COLO829 (cell line): Measurements from ENCODE around the gene NRROS.
A peak's percentile ranks its signal among the peaks of the same experiment; 100 is the strongest.
"Not testable (repeated sequence)": the region's sequence is repeated elsewhere in the genome, so short reads cannot be mapped to it uniquely, and the experiment has no call there.

Experiments used
- DNase-seq: peaks from one replicate; pipeline ENCODE4 v3.0.0; 2012; ENCODE audit warnings: low spot score

The NRROS gene

GRCh38 chr3:196624907-196625306 is 14.6 kb upstream of the NRROS start:
- DNase-seq: no peak

GRCh38 chr3:196625331-196625730 is 14.2 kb upstream of the NRROS start:
- no peak for DNase-seq

- DNase-seq: no peak
Measured at GRCh38 chr3:196627918-196628231, 11.6 kb upstream of the NRROS start.

- no peak for DNase-seq
Measured at GRCh38 chr3:196629228-196629627, 10.3 kb upstream of the NRROS start.

- DNase-seq: no peak
Measured at GRCh38 chr3:196631682-196632045, 7.8 kb upstream of the NRROS start.

GRCh38 chr3:196632046-196632751 is 7.3 kb upstream of the NRROS start:
- DNase-seq: peak; percentile 75

GRCh38 chr3:196633555-196634151 is 5.8 kb upstream of the NRROS start:
- no peak for DNase-seq

GRCh38 chr3:196634224-196634623 is 5.3 kb upstream of the NRROS start:
- no peak for DNase-seq

- DNase-seq: no peak
Measured at GRCh38 chr3:196634829-196635228, 4.7 kb upstream of the NRROS start.

- no peak for DNase-seq
Measured at GRCh38 chr3:196636369-196637349, 2.8 kb upstream of the NRROS start.

GRCh38 chr3:196637941-196638340 is 1.6 kb upstream of the NRROS start:
- DNase-seq: not testable (repeated sequence)

- no peak for DNase-seq
Measured at GRCh38 chr3:196638861-196639482, 522 bp upstream of the NRROS start.

- no peak for DNase-seq
Measured at GRCh38 chr3:196640297-196641018, 964 bp downstream of the NRROS start.

GRCh38 chr3:196641333-196642054 is 2.0 kb downstream of the NRROS start:
- DNase-seq: no peak

- DNase-seq: no peak
Measured at GRCh38 chr3:196642434-196642833, 2.9 kb downstream of the NRROS start.

GRCh38 chr3:196643201-196643749 is 3.8 kb downstream of the NRROS start:
- DNase-seq: no peak

- DNase-seq: no peak
Measured at GRCh38 chr3:196643761-196644160, 4.3 kb downstream of the NRROS start.

- DNase-seq: no peak
Measured at GRCh38 chr3:196645096-196645495, 5.6 kb downstream of the NRROS start.

GRCh38 chr3:196645897-196646665 is 6.6 kb downstream of the NRROS start:
- no peak for DNase-seq

GRCh38 chr3:196646666-196647216 is 7.2 kb downstream of the NRROS start:
- no peak for DNase-seq
